AG04449 (cell line): Measurements from ENCODE around the gene PIP4K2C.
A peak's percentile ranks its signal among the peaks of the same experiment; 100 is the strongest.

Experiments
- CTCF ChIA-PET: fragments of 350-600 bp; formaldehyde crosslinking; extraction: SDS; loops from one replicate; lab custom pipeline; 2021; ENCODE audit warnings: antibody characterized with exemption; lab: Yijun Ruan, JAX
- POLR2A ChIA-PET: fragments of 400-600, 350-600 bp; formaldehyde crosslinking; extraction: SDS; loops from one replicate; lab custom pipeline; 2020; ENCODE audit warnings: antibody characterized with exemption, inconsistent platforms; lab: Yijun Ruan, JAX
- DNase-seq: peaks from one replicate; pipeline ENCODE4 v3.0.0-alpha.2; 2010; ENCODE audit warnings: low read depth, low spot score
- H3K4me3 ChIP-seq: 2 replicates; pipeline ENCODE4 v1.5.1; 2011; ENCODE audit warnings: low read depth, mild to moderate bottlenecking, control low read depth, low read length
- TF ChIP-seq, protein P1 (sequence below): IDR thresholded peaks from one replicate; pipeline ENCODE4 v1.5.1; 2011; ENCODE audit warnings: mild to moderate bottlenecking, moderate library complexity, low read length, control low read depth, inconsistent platforms; ENCODE audit not compliant: insufficient read depth; ENCODE audit errors: missing control alignments

The PIP4K2C gene

DNA sequence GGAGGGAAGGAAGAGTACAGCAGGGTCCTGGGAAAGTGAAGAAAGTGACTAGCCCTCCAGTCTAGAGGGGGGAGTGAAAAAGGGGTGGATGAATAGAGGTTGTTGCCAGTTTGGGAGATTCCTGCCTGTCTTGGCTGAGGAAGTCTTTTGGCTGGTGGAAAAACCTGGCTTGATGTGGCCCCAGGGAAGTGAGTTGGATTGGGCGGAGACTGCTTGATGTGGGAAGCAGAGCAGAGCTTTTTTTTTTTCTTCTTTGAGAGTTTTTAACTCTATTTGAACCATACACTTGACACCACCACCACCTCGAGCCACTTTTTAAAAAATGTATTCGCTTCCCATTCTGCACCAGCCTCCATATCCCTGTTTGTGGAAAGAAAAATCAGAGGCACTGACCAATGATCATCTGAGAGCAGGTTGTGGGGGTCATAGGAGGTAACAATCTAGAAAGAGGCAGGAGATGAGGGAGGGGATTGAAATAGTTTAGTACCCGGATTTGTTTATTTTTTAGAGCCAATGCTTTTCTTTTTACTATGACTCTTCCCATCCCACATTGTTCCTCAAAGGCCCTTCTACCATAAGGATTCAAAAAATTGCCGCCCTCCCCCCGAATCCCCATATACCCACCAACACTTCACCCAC, 12.9 kb downstream of the PIP4K2C start:
- DNase-seq, result no peak
- H3K4me3 ChIP-seq, result peak overlapping the region; percentile 71
- POLR2A ChIA-PET, result interaction anchor here (0.9 kb wide), 1 partner anchor 23 kb away, joined by 3 read pairs; no protein-coding TSS in a partner anchor
- CTCF ChIA-PET, result interaction anchor here (1.7 to 5.0 kb wide), 4 partner anchors 11 to 29 kb away, joined by 5 to 35 read pairs (median 12); partner anchors contain the start of gene B4GALNT1
- TF ChIP-seq, protein P1, sequence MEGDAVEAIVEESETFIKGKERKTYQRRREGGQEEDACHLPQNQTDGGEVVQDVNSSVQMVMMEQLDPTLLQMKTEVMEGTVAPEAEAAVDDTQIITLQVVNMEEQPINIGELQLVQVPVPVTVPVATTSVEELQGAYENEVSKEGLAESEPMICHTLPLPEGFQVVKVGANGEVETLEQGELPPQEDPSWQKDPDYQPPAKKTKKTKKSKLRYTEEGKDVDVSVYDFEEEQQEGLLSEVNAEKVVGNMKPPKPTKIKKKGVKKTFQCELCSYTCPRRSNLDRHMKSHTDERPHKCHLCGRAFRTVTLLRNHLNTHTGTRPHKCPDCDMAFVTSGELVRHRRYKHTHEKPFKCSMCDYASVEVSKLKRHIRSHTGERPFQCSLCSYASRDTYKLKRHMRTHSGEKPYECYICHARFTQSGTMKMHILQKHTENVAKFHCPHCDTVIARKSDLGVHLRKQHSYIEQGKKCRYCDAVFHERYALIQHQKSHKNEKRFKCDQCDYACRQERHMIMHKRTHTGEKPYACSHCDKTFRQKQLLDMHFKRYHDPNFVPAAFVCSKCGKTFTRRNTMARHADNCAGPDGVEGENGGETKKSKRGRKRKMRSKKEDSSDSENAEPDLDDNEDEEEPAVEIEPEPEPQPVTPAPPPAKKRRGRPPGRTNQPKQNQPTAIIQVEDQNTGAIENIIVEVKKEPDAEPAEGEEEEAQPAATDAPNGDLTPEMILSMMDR, result no peak

- TF ChIP-seq, protein P1, result no peak
- DNase-seq, result no peak
- peak within 1 kb of the TSS; percentile 71 for H3K4me3 ChIP-seq
- POLR2A ChIA-PET, result no interaction called here
- CTCF ChIA-PET, result interaction anchor here (1.4 to 5.0 kb wide), 6 partner anchors 9 to 29 kb away, joined by 4 to 35 read pairs (median 6); partner anchors contain the start of gene B4GALNT1
Observed at GRCh38 chr12:57604454-57604991, 13.5 kb downstream of the PIP4K2C start, which contains the start of gene DTX3. Gene DTX3, plus strand, starts transcription at chr12:57604824. Its CDS starts 1,694 bp downstream, at chr12:57606518.

GRCh38 chr12:57604992-57605810, 14.2 kb downstream of the PIP4K2C start:
- ChIA-PET POLR2A (interaction anchor here (1.2 kb wide), 1 partner anchor 9 kb away, joined by 4 read pairs; no protein-coding TSS in a partner anchor), CTCF (interaction anchor here (0.8 to 5.0 kb wide), 7 partner anchors 9 to 28 kb away, joined by 3 to 35 read pairs (median 5); partner anchors contain the start of gene B4GALNT1)
- H3K4me3 ChIP-seq, result peak overlapping the region; percentile 71
- TF ChIP-seq, protein P1, result no peak
- DNase-seq, result no peak

DNA sequence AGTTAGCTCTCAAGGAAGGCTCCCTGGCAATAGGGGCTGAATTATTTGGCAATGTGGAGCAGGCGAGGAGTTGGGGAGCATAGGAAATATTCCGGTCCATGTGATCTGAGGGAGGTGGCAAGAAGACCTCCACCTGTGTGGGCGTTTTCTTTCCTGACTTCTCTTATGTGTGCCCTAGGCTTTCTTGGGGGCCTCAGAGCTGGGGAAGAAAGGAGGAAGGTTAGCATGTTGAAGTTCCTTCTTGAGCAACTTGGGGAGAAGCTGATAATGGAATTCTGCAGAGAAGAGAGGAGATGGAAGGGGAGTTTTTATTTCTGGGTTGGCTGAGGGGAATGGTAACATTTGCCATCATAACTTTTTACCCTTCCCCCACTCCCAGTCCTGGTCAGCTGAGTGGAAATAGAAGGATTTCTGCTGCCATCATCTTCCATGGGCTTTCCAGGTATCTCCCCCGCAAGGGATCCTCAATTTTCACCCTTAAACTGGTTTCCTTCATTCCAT, 14.9 kb downstream of the PIP4K2C start:
- peak overlapping the region; percentile 71 for H3K4me3 ChIP-seq
- DNase-seq, result no peak
- ChIA-PET CTCF (interaction anchor here (0.8 to 5.0 kb wide), 8 partner anchors 8 to 27 kb away, joined by 3 to 35 read pairs (median 5); partner anchors contain the start of gene B4GALNT1), POLR2A (interaction anchor here (1.2 kb wide), 1 partner anchor 9 kb away, joined by 4 read pairs; no protein-coding TSS in a partner anchor)
- TF ChIP-seq, protein P1, result no peak

DNA sequence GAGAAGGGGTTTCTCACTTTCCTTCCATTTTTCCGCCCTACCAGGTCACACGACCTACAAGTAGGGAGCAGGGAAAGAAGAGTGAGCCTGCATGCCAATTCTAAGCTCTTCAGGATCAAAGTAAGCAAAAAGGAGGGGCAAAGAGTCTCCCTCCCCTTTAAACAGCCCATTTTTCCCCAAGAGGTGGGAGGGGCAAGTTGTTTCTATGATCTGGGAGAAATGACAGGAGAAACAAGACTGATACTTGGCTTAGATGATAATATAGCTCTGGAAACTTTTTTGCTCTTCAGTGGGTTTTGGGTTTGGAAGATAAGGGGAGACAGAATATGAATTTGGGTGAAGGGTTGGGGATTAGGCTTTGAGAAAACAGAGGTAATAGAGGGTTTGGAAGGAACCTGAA, 15.4 kb downstream of the PIP4K2C start:
- ChIA-PET CTCF (interaction anchor here (1.1 to 5.0 kb wide), 5 partner anchors 14 to 27 kb away, joined by 3 to 35 read pairs (median 5); partner anchors contain the start of gene B4GALNT1), POLR2A (no interaction called here)
- no peak overlapping the region for H3K4me3 ChIP-seq

More for the DNA sequence above, 15.4 kb downstream of the PIP4K2C start:
- TF ChIP-seq, protein P1, result no peak
- no peak for DNase-seq
